HUES6 (cell line): ENCODE measurements around the gene CDV3.

Source experiments
- H3K27ac ChIP-seq: 2 replicates; pipeline ENCODE4 v1.7.0; 2013; ENCODE audit warnings: low read depth, mild to moderate bottlenecking, low read length, inconsistent platforms
- H3K27me3 ChIP-seq: 2 replicates; pipeline ENCODE4 v1.6.1; 2013; ENCODE audit warnings: low read length; ENCODE audit not compliant: control insufficient read depth, insufficient read depth
- H3K36me3 ChIP-seq: 2 replicates; pipeline ENCODE4 v1.6.1; 2013; ENCODE audit warnings: low read length; ENCODE audit not compliant: control insufficient read depth, insufficient read depth
- H3K4me1 ChIP-seq: 2 replicates; pipeline ENCODE4 v1.6.1; 2013; ENCODE audit warnings: low read length; ENCODE audit not compliant: control insufficient read depth, insufficient read depth
- H3K4me3 ChIP-seq: 2 replicates; pipeline ENCODE4 v1.5.1; 2013; ENCODE audit warnings: low read depth, low read length
- H3K9ac ChIP-seq: one replicate; pipeline ENCODE4 v1.6.1; 2013; ENCODE audit warnings: mild to moderate bottlenecking, low read length
- H3K9me3 ChIP-seq: 2 replicates; pipeline ENCODE4 v1.6.1; 2013; ENCODE audit warnings: low read depth, low read length; ENCODE audit not compliant: control insufficient read depth, insufficient read depth

Gene CDV3

GRCh38 chr3:133568294-133569014 is 5.0 kb upstream of the CDV3 start:
- H3K4me1 ChIP-seq: peaks cover 6% of the 10 kb centered on the region
- H3K27me3 ChIP-seq: no peaks in the 10 kb centered on the region
- H3K36me3 ChIP-seq: no peaks in the 10 kb centered on the region
- H3K4me3 ChIP-seq: no peak overlapping the region
- H3K27ac ChIP-seq: no peak overlapping the region
- no peak overlapping the region for H3K9ac ChIP-seq
- no peaks in the 10 kb centered on the region for H3K9me3 ChIP-seq

DNA sequence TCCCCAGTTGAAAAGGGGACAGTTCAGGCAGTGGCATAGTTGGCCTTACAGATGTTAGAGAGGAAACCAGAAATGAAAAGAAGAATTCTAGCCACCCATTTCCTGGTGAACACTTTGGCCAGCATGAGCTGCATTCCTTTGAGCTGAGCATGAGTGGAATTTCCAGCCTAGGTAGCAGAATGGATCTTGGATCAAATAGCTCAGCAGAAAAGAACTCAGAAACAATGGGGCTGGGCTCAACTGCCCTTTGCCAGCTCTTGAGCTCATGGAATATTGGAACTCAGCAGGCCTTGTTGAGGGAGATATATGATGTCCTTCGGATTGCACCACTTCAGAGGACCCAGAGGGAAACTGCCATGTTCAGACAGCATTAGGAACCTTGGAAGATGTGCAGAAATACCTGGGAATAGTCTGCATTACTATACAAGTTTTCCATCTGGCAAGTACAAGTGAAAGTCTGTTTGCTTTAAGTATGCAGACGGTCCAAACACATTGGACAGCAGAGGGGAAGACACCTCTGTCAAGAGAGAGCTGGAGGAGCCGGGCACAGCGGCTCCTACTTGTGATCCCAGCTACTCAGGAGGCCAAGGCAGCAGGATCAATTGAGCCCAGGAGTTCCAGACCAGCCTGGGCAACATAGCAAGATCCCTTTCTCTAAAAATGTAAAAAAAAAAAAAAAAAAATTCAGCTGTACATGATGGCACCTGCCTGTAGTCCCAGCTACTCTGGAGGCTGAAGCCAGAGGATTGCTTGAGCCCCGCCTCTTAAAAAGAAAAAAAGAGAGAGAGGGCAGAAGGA is 3.1 kb upstream of the CDV3 start:
- Histone ChIP-seq H3K27ac (no peak overlapping the region), H3K36me3 (peaks cover 10% of the 10 kb centered on the region), H3K9ac (no peak overlapping the region), H3K4me1 (peaks cover 8% of the 10 kb centered on the region), H3K27me3 (no peaks in the 10 kb centered on the region), H3K9me3 (no peaks in the 10 kb centered on the region), H3K4me3 (no peak overlapping the region)

GRCh38 chr3:133570937-133571320 is 2.6 kb upstream of the CDV3 start:
- no peak overlapping the region for H3K27ac ChIP-seq
- H3K9ac ChIP-seq: no peak overlapping the region
- H3K36me3 ChIP-seq: peaks cover 16% of the 10 kb centered on the region
- H3K4me1 ChIP-seq: peaks cover 11% of the 10 kb centered on the region
- no peak overlapping the region for H3K4me3 ChIP-seq
- no peaks in the 10 kb centered on the region for H3K27me3 ChIP-seq
- H3K9me3 ChIP-seq: no peaks in the 10 kb centered on the region

GRCh38 chr3:133572158-133573053 is 1.1 kb upstream of the CDV3 start:
- Histone ChIP-seq H3K9ac (peak overlapping the region; percentile 59), H3K9me3 (no peaks in the 10 kb centered on the region), H3K4me1 (peaks cover 11% of the 10 kb centered on the region), H3K36me3 (peaks cover 29% of the 10 kb centered on the region), H3K4me3 (peak overlapping the region; percentile 48), H3K27me3 (no peaks in the 10 kb centered on the region), H3K27ac (peak overlapping the region; percentile 52; the same call in 1 of the 2 replicates)

DNA sequence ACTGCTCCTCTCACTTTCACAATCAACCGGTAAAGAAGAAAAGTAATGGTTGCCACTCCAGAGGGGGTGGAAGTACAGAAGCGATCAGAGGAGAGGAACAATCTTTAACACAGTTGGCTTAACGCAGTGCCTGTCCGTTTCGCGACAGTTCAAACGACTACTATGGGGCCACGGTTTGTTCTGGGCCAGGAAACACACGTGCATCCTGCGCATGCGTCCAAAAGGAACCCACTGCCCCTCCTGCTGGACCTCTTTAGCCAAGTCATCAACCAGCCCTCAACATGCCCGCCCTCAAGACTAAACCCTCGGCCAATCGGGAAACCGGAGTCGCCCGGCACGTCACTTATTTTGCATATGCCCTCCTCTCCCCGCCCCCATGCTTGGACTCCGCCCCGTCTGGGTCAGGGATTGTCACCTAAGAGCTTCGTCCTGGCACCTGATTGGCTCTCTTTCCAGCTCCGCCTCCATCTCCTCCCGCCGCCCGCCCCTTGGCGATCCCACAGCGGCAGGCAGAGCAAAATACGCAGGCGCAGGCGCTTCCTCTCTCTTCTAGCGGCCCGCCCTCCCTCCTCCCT is 345 bp upstream of the CDV3 start:
- Histone ChIP-seq H3K27me3 (no peaks in the 10 kb centered on the region), H3K9ac (peak overlapping the region; percentile 91), H3K36me3 (peaks cover 36% of the 10 kb centered on the region), H3K4me1 (peaks cover 11% of the 10 kb centered on the region), H3K27ac (peak overlapping the region; percentile 52; the same call in 1 of the 2 replicates), H3K9me3 (no peaks in the 10 kb centered on the region), H3K4me3 (peak overlapping the region; percentile 86)

DNA sequence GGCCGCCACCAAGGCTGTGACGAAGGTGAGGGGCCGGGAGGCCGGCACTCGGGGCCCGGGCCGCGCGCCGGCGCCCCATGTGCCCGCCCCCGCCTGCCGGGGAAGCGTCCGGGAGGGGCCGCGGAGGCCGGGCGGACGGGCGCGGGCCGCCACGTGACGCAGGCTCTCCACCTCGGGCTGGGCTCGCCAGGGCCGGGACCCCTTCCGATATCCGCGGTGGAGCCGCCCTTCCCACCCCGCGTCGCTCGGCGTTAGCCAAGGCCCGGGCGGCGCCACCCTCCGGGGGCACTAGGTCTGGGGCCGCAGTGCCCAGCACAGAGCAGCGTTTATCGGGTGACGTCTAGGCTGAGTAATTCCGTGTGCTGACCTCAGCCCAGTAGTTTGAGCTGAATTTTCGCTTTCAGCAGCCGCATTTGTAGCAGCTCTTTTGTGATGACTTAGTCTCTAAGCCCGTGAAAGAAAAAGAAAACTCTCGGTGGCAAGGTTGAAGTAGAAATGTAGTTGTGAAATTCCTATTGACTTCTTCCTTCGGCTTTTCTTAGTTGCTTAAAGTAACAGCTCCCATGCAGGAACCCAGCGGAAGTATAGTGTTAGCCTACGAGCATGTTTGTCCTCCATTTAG is 885 bp downstream of the CDV3 start:
- Histone ChIP-seq H3K27ac (peak overlapping the region; percentile 70; the same call in 1 of the 2 replicates), H3K36me3 (peaks cover 49% of the 10 kb centered on the region), H3K4me1 (peaks cover 11% of the 10 kb centered on the region)

GRCh38 chr3:133575086-133575485 is 1.6 kb downstream of the CDV3 start:
- Histone ChIP-seq H3K36me3 (peaks cover 53% of the 10 kb centered on the region), H3K4me1 (peaks cover 11% of the 10 kb centered on the region), H3K4me3 (peak overlapping the region; percentile 86), H3K27me3 (no peaks in the 10 kb centered on the region), H3K9me3 (no peaks in the 10 kb centered on the region), H3K9ac (peak overlapping the region; percentile 91), H3K27ac (peak overlapping the region; percentile 70; the same call in 1 of the 2 replicates)

More for the DNA sequence above, 885 bp downstream of the CDV3 start:
- Histone ChIP-seq H3K4me3 (peak overlapping the region; percentile 86), H3K9me3 (no peaks in the 10 kb centered on the region), H3K9ac (peak overlapping the region; percentile 91), H3K27me3 (no peaks in the 10 kb centered on the region)

GRCh38 chr3:133576169-133576568 is 2.7 kb downstream of the CDV3 start:
- Histone ChIP-seq H3K27ac (no peak overlapping the region), H3K9me3 (no peaks in the 10 kb centered on the region), H3K27me3 (no peaks in the 10 kb centered on the region), H3K9ac (no peak overlapping the region), H3K4me3 (peak overlapping the region; percentile 86), H3K4me1 (peaks cover 11% of the 10 kb centered on the region), H3K36me3 (peaks cover 62% of the 10 kb centered on the region)

DNA sequence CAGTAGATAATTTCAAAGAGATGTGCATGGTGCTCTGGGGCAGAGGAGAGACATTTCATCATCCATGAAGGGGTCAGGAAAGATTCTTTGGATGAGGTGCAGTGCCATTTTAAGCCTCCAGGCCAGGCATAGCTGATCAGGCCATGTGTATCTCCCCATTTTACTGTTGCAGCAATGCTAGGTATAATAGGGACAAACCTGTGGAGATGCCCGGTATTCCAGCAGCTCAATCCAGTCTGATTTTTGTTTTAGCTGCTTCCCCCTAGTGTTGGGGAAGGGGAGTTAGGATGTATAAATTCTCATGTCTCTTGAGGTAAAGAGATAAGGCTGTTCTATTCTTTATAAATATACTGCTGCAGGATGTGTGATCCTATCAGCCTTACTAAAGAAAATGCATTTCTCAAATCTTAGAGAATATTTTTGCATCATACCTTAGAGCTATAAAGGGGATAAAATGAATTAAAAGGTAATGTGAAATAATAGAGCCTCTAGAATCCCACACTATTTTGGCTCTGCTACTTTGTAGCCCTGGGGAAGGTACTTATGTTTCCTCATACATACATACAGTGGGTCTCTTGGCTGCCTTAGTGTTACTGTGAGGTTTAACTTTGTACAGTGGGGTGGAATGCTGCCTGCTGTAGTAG is 5.2 kb downstream of the CDV3 start:
- peaks cover 5% of the 10 kb centered on the region for H3K4me1 ChIP-seq
- H3K9ac ChIP-seq: no peak overlapping the region
- no peak overlapping the region for H3K27ac ChIP-seq
- H3K36me3 ChIP-seq: peaks cover 86% of the 10 kb centered on the region
- H3K27me3 ChIP-seq: no peaks in the 10 kb centered on the region
- peak overlapping the region; percentile 0; the same call in 1 of the 2 replicates for H3K4me3 ChIP-seq
- H3K9me3 ChIP-seq: no peaks in the 10 kb centered on the region

GRCh38 chr3:133583396-133583795 is 9.9 kb downstream of the CDV3 start:
- H3K4me1 ChIP-seq: no peaks in the 10 kb centered on the region
- H3K27ac ChIP-seq: no peak overlapping the region
- H3K4me3 ChIP-seq: no peak overlapping the region
- no peaks in the 10 kb centered on the region for H3K27me3 ChIP-seq
- no peak overlapping the region for H3K9ac ChIP-seq
- H3K36me3 ChIP-seq: peaks cover 94% of the 10 kb centered on the region
- H3K9me3 ChIP-seq: no peaks in the 10 kb centered on the region
